WTC11 (cell line): ENCODE data around the gene BOLA3. TPM values are rescaled to one million over a fixed set of nuclear protein-coding genes. Genes with fewer than 3 reads are reported as not detected.

Experiments used
- ATF1 ChIP-seq: sonication (generic); formaldehyde crosslinking; IDR thresholded peaks from 2 replicates; pipeline ENCODE4 v1.8.1; 2023; ENCODE audit warnings: mild to moderate bottlenecking, moderate library complexity, missing genetic modification reagents
- ATF6 ChIP-seq: sonication (generic); formaldehyde crosslinking; IDR thresholded peaks from 2 replicates; pipeline ENCODE4 v1.8.1; 2023; ENCODE audit warnings: mild to moderate bottlenecking, missing genetic modification reagents
- CREB1 ChIP-seq: sonication (generic); formaldehyde crosslinking; IDR thresholded peaks from 2 replicates; pipeline ENCODE4 v1.8.0; 2023; ENCODE audit warnings: mild to moderate bottlenecking, missing genetic modification reagents
- ELF4 ChIP-seq: sonication (generic); formaldehyde crosslinking; IDR thresholded peaks from 2 replicates; pipeline ENCODE4 v1.8.1; 2022; ENCODE audit warnings: low read depth, mild to moderate bottlenecking, moderate library complexity, missing genetic modification reagents
- ETV6 ChIP-seq: sonication (generic); formaldehyde crosslinking; IDR thresholded peaks from 2 replicates; pipeline ENCODE4 v1.8.1; 2022; ENCODE audit warnings: mild to moderate bottlenecking, missing genetic modification reagents
- GTF2I ChIP-seq: fragments of 250-450 bp; sonication (Bioruptor Pico); conservative IDR thresholded peaks from 2 replicates; pipeline ENCODE4 v1.4.0; 2021; ENCODE audit warnings: mild to moderate bottlenecking
- HMGXB4 ChIP-seq: sonication (generic); formaldehyde crosslinking; IDR thresholded peaks from 2 replicates; pipeline ENCODE4 v1.8.1; 2023; ENCODE audit warnings: mild to moderate bottlenecking, moderate library complexity, missing genetic modification reagents
- IRF2 ChIP-seq: sonication (generic); formaldehyde crosslinking; IDR thresholded peaks from 2 replicates; pipeline ENCODE4 v1.8.0; 2022; ENCODE audit warnings: low read depth, missing genetic modification reagents, borderline replicate concordance
- JUN ChIP-seq: sonication (generic); formaldehyde crosslinking; IDR thresholded peaks from 2 replicates; pipeline ENCODE4 v1.8.0; 2023; ENCODE audit warnings: mild to moderate bottlenecking, missing genetic modification reagents
- MYBL2 ChIP-seq: sonication (generic); formaldehyde crosslinking; IDR thresholded peaks from 2 replicates; pipeline ENCODE4 v1.8.1; 2023; ENCODE audit warnings: mild to moderate bottlenecking, moderate library complexity, missing genetic modification reagents
- NFATC4 ChIP-seq: fragments of 250-450 bp; sonication (Bioruptor Pico); IDR thresholded peaks from 2 replicates; pipeline ENCODE4 v1.9.0; 2021; ENCODE audit warnings: mild to moderate bottlenecking
- STAT6 ChIP-seq: sonication (generic); formaldehyde crosslinking; conservative IDR thresholded peaks from 2 replicates; pipeline ENCODE4 v1.8.1; 2023; ENCODE audit warnings: mild to moderate bottlenecking, low read depth, missing genetic modification reagents, moderate library complexity
- ZBTB21 ChIP-seq: sonication (generic); formaldehyde crosslinking; IDR thresholded peaks from 2 replicates; pipeline ENCODE4 v1.8.1; 2023; ENCODE audit warnings: mild to moderate bottlenecking, missing genetic modification reagents, borderline replicate concordance
- ZNF138 ChIP-seq: sonication (generic); formaldehyde crosslinking; conservative IDR thresholded peaks from 2 replicates; pipeline ENCODE4 v1.8.1; 2022; ENCODE audit warnings: mild to moderate bottlenecking, moderate library complexity, missing genetic modification reagents
- ZNF281 ChIP-seq: sonication (generic); formaldehyde crosslinking; IDR thresholded peaks from 2 replicates; pipeline ENCODE4 v1.8.0; 2023; ENCODE audit warnings: mild to moderate bottlenecking, missing genetic modification reagents
- ZNF396 ChIP-seq: fragments of 250-450 bp; sonication (Bioruptor Pico); IDR thresholded peaks from 2 replicates; pipeline ENCODE4 v1.8.0; 2021; ENCODE audit warnings: mild to moderate bottlenecking, moderate library complexity, borderline replicate concordance
- ZNF512 ChIP-seq: sonication (generic); formaldehyde crosslinking; IDR thresholded peaks from 2 replicates; pipeline ENCODE4 v1.8.1; 2022; ENCODE audit warnings: missing genetic modification reagents, borderline replicate concordance
- ZNF671 ChIP-seq: fragments of 250-450 bp; sonication (Bioruptor Pico); IDR thresholded peaks from 2 replicates; pipeline ENCODE4 v1.8.0; 2021; ENCODE audit warnings: mild to moderate bottlenecking
- total RNA-seq: library from RNA; stranded (reverse); gene quantifications from 3 replicates; pipeline ENCODE4 v1.2.3, GENCODE V29; 2021
- TF ChIP-seq, protein P1 (sequence below): sonication (generic); formaldehyde crosslinking; IDR thresholded peaks from 2 replicates; pipeline ENCODE4 v1.8.1; 2023; ENCODE audit warnings: mild to moderate bottlenecking, missing genetic modification reagents, moderate library complexity
- TF ChIP-seq, protein P2 (sequence below): sonication (generic); formaldehyde crosslinking; conservative IDR thresholded peaks from 2 replicates; pipeline ENCODE4 v1.8.1; 2022; ENCODE audit warnings: mild to moderate bottlenecking, missing genetic modification reagents
- TF ChIP-seq, protein P3 (sequence below): fragments of 250-450 bp; sonication (Bioruptor Pico); conservative IDR thresholded peaks from 2 replicates; pipeline ENCODE4 v1.9.0; 2021; ENCODE audit warnings: mild to moderate bottlenecking
- TF ChIP-seq, protein P4 (sequence below): sonication (generic); formaldehyde crosslinking; IDR thresholded peaks from 2 replicates; pipeline ENCODE4 v1.8.0; 2022; ENCODE audit warnings: mild to moderate bottlenecking, missing genetic modification reagents

The BOLA3 gene
- total RNA-seq, 1 experiment from 2014 or later = 58.2 TPM

DNA sequence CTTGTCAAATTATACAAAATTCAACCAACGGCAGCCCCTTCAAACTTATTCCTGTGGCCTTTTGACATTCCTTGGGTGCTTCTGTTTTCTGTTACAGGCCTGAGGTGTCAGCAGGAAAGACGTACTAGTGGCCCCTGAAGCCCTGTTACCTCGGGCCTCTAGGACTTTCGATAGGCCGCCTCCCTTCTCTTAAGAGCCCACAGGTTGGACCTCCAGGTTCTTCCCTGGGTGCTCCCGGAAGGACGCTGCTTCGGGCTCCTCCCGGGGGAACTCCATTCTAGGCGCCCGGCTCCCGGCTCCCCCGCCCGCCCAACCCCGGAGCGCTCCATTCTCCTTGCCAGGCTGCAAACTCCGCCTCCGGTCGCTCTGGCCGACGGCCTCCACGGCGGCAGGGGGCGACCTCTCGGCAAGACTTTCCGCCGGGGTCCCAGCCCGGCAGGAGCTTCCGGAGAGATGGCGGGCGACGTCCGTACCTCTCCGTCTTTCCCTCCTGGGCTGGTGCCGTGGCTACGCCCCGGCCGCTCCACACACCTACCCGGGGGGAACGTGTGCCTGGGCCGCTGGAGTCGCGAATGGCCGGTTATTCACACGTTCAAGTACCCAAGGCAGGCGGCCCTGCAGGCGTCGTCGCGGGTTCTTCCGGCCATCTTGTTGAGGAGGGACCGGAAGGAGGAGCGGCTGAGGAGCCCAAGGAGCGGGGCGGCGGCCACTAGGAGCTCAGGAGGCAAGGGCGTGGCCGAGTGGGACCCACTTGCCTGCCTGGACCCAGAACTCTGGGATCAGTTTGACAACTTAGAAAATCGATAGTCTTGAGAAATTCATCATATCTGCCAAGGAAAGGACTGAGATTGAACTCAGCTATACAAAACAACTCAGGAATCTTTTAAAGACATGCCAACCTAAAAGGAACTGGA lies 27.5 kb downstream of the BOLA3 start (continued):
- TF ChIP-seq IRF2 (CRISPR knock-in tag) (no peak), MYBL2 (CRISPR knock-in tag) (peak; percentile 71; the same call in 1 of the 2 replicates), NFATC4 (no peak), ZNF138 (no peak), ZNF671 (CRISPR knock-in tag) (no peak; the same call in 1 of the 2 replicates), STAT6 (CRISPR knock-in tag) (no peak), GTF2I (no peak; the same call in 1 of the 2 replicates), CREB1 (CRISPR knock-in tag) (no peak), JUN (CRISPR knock-in tag) (peak; percentile 19; the same call in 1 of the 2 replicates), ZNF281 (no peak), ZNF396 (CRISPR knock-in tag) (no peak), ATF6 (CRISPR knock-in tag) (0 out of 2 replicates have a peak, but pooled peaks have one; percentile 29), ATF1 (no peak), ETV6 (CRISPR knock-in tag) (peak; percentile 44; the same call in 1 of the 2 replicates), ELF4 (CRISPR knock-in tag) (0 out of 2 replicates have a peak, but pooled peaks have one; percentile 40), HMGXB4 (CRISPR knock-in tag) (peak; percentile 92), ZNF512 (CRISPR knock-in tag) (no peak), ZBTB21 (CRISPR knock-in tag) (no peak)
- TF ChIP-seq, protein P1, sequence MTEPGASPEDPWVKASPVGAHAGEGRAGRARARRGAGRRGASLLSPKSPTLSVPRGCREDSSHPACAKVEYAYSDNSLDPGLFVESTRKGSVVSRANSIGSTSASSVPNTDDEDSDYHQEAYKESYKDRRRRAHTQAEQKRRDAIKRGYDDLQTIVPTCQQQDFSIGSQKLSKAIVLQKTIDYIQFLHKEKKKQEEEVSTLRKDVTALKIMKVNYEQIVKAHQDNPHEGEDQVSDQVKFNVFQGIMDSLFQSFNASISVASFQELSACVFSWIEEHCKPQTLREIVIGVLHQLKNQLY = no peak
- TF ChIP-seq, protein P2, sequence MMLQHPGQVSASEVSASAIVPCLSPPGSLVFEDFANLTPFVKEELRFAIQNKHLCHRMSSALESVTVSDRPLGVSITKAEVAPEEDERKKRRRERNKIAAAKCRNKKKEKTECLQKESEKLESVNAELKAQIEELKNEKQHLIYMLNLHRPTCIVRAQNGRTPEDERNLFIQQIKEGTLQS (CRISPR knock-in tag) = no peak
- TF ChIP-seq, protein P3, sequence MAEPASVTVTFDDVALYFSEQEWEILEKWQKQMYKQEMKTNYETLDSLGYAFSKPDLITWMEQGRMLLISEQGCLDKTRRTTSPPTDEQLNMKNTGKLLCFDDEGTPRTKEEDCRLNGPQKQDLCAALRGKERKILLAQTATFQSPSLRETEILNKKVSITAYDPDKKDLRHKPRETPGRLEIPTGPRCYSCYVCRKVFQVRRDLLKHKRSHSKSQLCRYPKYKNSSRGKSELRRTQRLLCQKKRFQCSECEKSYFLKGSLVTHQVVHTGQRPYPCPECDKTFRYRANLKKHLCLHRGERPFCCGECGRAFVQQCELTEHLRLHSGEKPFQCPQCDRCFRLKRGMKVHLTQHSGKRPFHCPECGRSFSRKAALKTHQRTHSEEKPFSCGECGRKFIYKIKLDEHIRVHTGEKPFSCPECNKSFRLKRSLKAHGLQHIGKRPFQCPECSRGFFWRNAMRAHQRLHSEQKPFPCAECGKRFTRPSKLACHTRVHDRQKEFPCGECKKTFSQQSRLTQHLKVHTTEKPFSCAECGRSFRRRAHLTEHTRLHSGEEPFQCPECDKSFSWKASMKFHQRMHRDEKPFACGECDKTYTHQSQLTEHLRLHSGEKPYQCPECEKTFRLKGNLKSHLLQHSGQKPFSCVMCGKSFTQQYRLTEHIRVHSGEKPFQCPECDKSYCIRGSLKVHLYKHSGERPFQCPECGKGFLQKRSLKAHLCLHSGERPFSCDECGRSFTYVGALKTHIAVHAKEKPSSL (CRISPR knock-in tag) = no peak
- TF ChIP-seq, protein P4, sequence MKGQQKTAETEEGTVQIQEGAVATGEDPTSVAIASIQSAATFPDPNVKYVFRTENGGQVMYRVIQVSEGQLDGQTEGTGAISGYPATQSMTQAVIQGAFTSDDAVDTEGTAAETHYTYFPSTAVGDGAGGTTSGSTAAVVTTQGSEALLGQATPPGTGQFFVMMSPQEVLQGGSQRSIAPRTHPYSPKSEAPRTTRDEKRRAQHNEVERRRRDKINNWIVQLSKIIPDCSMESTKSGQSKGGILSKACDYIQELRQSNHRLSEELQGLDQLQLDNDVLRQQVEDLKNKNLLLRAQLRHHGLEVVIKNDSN (CRISPR knock-in tag) = peak; percentile 56
